HEK293 (cell line): ENCODE data around the gene DSCAML1.

Experiments used
- CTCF ChIA-PET: fragments of 350-600 bp; formaldehyde crosslinking; extraction: SDS; loops from one replicate; lab custom pipeline; 2021; ENCODE audit warnings: antibody characterized with exemption; lab: Yijun Ruan, JAX
- POLR2A ChIA-PET: fragments of 300-600 bp; formaldehyde crosslinking; extraction: SDS; loops from one replicate; lab custom pipeline; 2020; ENCODE audit warnings: antibody characterized with exemption, inconsistent platforms; lab: Yijun Ruan, JAX
- H3K27ac ChIP-seq: fragments of 200-500 bp; sonication (Bioruptor generic); 2 replicates; pipeline ENCODE4 v1.5.1; 2014; ENCODE audit warnings: low read depth, low read length, control low read depth, inconsistent platforms; ENCODE audit errors: extremely low read depth
- H3K36me3 ChIP-seq, 2 experiments: fragments of 200-500 bp in 1 of 2; sonication (Bioruptor generic) in 1 of 2; 1 replicate in 1 of 2; 2 replicates in 1 of 2; pipeline ENCODE4 v1.5.1; 2014 to 2017; ENCODE audit warnings: inconsistent platforms in 2 of 2, low read length in 2 of 2; ENCODE audit not compliant: control insufficient read depth in 2 of 2, insufficient read depth in 1 of 2
- H3K4me1 ChIP-seq: fragments of 200-500 bp; sonication (Bioruptor generic); 2 replicates; pipeline ENCODE4 v1.5.1; 2014; ENCODE audit warnings: mild to moderate bottlenecking, low read length, inconsistent platforms; ENCODE audit not compliant: control insufficient read depth, insufficient read depth
- H3K4me3 ChIP-seq: 2 replicates; pipeline ENCODE4 v1.5.1; 2011; ENCODE audit warnings: low read depth, mild to moderate bottlenecking, control low read depth, low read length, moderate library complexity
- H3K9me3 ChIP-seq: fragments of 200-500 bp; sonication (Bioruptor generic); 2 replicates; pipeline ENCODE4 v1.5.1; 2014; ENCODE audit warnings: low read depth, low read length, inconsistent platforms; ENCODE audit not compliant: control insufficient read depth, insufficient read depth
- GLI4 ChIP-seq: fragments of 450-650 bp; formaldehyde crosslinking; IDR thresholded peaks from 2 replicates; pipeline ENCODE4 v1.5.1; 2016; ENCODE audit warnings: missing biosample characterization, missing genetic modification characterization
- HOXC10 ChIP-seq: sonication (generic); formaldehyde crosslinking; IDR thresholded peaks from 2 replicates; pipeline ENCODE4 v1.8.1; 2023; ENCODE audit warnings: mild to moderate bottlenecking, missing genetic modification reagents
- HOXD13 ChIP-seq: sonication (generic); formaldehyde crosslinking; IDR thresholded peaks from 2 replicates; pipeline ENCODE4 v1.8.0; 2022; ENCODE audit warnings: missing genetic modification reagents, borderline replicate concordance
- KLF16 ChIP-seq: fragments of 450-650 bp; formaldehyde crosslinking; IDR thresholded peaks from 2 replicates; pipeline ENCODE4 v1.5.1; 2017; ENCODE audit warnings: missing biosample characterization, missing genetic modification characterization
- KLF9 ChIP-seq: fragments of 450-650 bp; formaldehyde crosslinking; IDR thresholded peaks from 2 replicates; pipeline ENCODE4 v1.5.1; 2016; ENCODE audit warnings: missing biosample characterization, missing genetic modification characterization, low read depth
- MYNN ChIP-seq: fragments of 450-650 bp; formaldehyde crosslinking; IDR thresholded peaks from 2 replicates; pipeline ENCODE4 v1.5.1; 2016; ENCODE audit warnings: missing biosample characterization, missing genetic modification characterization, borderline replicate concordance
- MZF1 ChIP-seq: fragments of 450-650 bp; formaldehyde crosslinking; IDR thresholded peaks from 2 replicates; pipeline ENCODE4 v1.5.1; 2017; ENCODE audit warnings: missing biosample characterization, missing genetic modification characterization, borderline replicate concordance
- OSR2 ChIP-seq: fragments of 450-650 bp; formaldehyde crosslinking; IDR thresholded peaks from 2 replicates; pipeline ENCODE4 v1.5.1; 2016; ENCODE audit warnings: missing biosample characterization, missing genetic modification characterization
- OVOL3 ChIP-seq: fragments of 450-650 bp; formaldehyde crosslinking; IDR thresholded peaks from 2 replicates; pipeline ENCODE4 v1.5.1; 2016; ENCODE audit warnings: missing biosample characterization, missing genetic modification characterization
- REPIN1 ChIP-seq: fragments of 450-650 bp; formaldehyde crosslinking; IDR thresholded peaks from 2 replicates; pipeline ENCODE4 v1.5.1; 2017; ENCODE audit warnings: missing biosample characterization, missing genetic modification characterization, low read depth
- SETDB1 ChIP-seq: IDR thresholded peaks from one replicate; pipeline ENCODE4 v1.6.1; 2017; ENCODE audit warnings: mild to moderate bottlenecking, low read length, moderate library complexity, mixed read lengths; ENCODE audit not compliant: insufficient read length
- YY2 ChIP-seq: fragments of 450-650 bp; formaldehyde crosslinking; IDR thresholded peaks from 2 replicates; pipeline ENCODE4 v1.5.1; 2016; ENCODE audit warnings: missing biosample characterization, missing genetic modification characterization
- ZBTB8A ChIP-seq: fragments of 450-650 bp; formaldehyde crosslinking; IDR thresholded peaks from 2 replicates; pipeline ENCODE4 v1.5.1; 2016; ENCODE audit warnings: missing biosample characterization, missing genetic modification characterization
- ZNF112 ChIP-seq: fragments of 450-650 bp; formaldehyde crosslinking; IDR thresholded peaks from 2 replicates; pipeline ENCODE4 v1.5.0; 2017; ENCODE audit warnings: missing biosample characterization, missing genetic modification characterization
- ZNF138 ChIP-seq: fragments of 450-650 bp; formaldehyde crosslinking; IDR thresholded peaks from 2 replicates; pipeline ENCODE4 v1.5.1; 2016; ENCODE audit warnings: missing biosample characterization, missing genetic modification characterization, borderline replicate concordance
- ZNF23 ChIP-seq: fragments of 450-650 bp; formaldehyde crosslinking; IDR thresholded peaks from 2 replicates; pipeline ENCODE4 v1.5.1; 2016; ENCODE audit warnings: missing biosample characterization, missing genetic modification characterization, borderline replicate concordance
- ZNF37A ChIP-seq: fragments of 450-650 bp; IDR thresholded peaks from 2 replicates; pipeline ENCODE4 v1.5.1; 2018; ENCODE audit warnings: missing biosample characterization, missing genetic modification characterization
- ZNF404 ChIP-seq: fragments of 450-650 bp; formaldehyde crosslinking; IDR thresholded peaks from 2 replicates; pipeline ENCODE4 v1.5.1; 2017; ENCODE audit warnings: missing biosample characterization, missing genetic modification characterization
- ZNF433 ChIP-seq: fragments of 450-650 bp; formaldehyde crosslinking; IDR thresholded peaks from 2 replicates; pipeline ENCODE4 v1.5.1; 2016; ENCODE audit warnings: missing biosample characterization, missing genetic modification characterization, low read depth
- ZNF501 ChIP-seq: fragments of 450-650 bp; formaldehyde crosslinking; IDR thresholded peaks from 2 replicates; pipeline ENCODE4 v1.5.1; 2016; ENCODE audit warnings: missing biosample characterization, missing genetic modification characterization
- ZNF510 ChIP-seq: fragments of 450-650 bp; formaldehyde crosslinking; IDR thresholded peaks from 2 replicates; pipeline ENCODE4 v1.5.1; 2018; ENCODE audit warnings: mild to moderate bottlenecking, missing genetic modification characterization, missing biosample characterization; ENCODE audit not compliant: insufficient replicate concordance
- ZNF560 ChIP-seq: fragments of 450-650 bp; formaldehyde crosslinking; IDR thresholded peaks from 2 replicates; pipeline ENCODE4 v1.5.1; 2017; ENCODE audit warnings: missing biosample characterization, missing genetic modification characterization, borderline replicate concordance
- ZNF561 ChIP-seq: fragments of 450-650 bp; IDR thresholded peaks from 2 replicates; pipeline ENCODE4 v1.5.1; 2018; ENCODE audit warnings: missing biosample characterization, missing genetic modification characterization, borderline replicate concordance
- ZNF707 ChIP-seq: fragments of 450-650 bp; formaldehyde crosslinking; IDR thresholded peaks from 2 replicates; pipeline ENCODE4 v1.5.1; 2016; ENCODE audit warnings: missing biosample characterization, missing genetic modification characterization
- ZNF76 ChIP-seq: fragments of 450-650 bp; formaldehyde crosslinking; IDR thresholded peaks from 2 replicates; pipeline ENCODE4; 2016; ENCODE audit warnings: low read depth, missing biosample characterization, missing genetic modification characterization, borderline replicate concordance
- TF ChIP-seq, protein P1 (sequence below): fragments of 450-650 bp; formaldehyde crosslinking; IDR thresholded peaks from 2 replicates; pipeline ENCODE4 v1.5.1; 2017; ENCODE audit warnings: missing biosample characterization, missing genetic modification characterization
- TF ChIP-seq, protein P2 (sequence below): fragments of 450-650 bp; formaldehyde crosslinking; IDR thresholded peaks from 2 replicates; pipeline ENCODE4 v1.5.1; 2016; ENCODE audit warnings: missing biosample characterization, missing genetic modification characterization

Gene DSCAML1

DNA sequence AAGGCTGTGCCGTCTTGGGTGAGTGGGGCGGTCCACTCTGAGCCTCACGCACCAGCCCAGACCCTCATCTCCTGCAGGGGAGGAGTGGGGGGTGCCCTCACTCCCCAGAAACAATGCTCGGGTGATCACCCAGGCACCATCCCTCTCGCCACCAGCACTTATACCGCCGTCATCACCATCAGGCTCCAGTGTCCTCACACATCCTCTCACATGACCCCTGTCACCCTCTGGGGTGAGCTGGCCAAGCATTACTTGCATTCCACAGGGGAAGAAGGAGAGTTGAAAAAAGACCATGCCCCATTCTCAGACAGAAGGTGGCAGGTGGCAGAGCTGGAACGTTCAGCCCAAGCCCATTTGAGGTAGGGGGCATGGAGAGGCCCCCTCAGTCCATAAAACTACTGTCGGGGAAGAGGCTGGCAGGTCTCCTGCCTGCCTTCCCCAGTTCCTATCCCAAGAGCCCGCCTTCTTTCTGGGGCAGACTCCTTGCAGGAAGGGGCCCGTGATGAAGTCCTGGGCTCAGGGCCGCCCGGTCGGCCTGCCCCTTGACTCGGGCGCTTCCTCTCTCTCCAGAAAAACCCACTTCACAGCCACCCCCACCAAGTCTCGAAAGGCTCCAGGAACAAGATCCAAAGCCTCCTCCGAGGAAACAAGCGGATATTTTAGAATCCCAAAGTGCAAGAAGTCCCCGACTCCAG is 153.3 kb downstream of the DSCAML1 start (continued):
- TF ChIP-seq, protein P1, sequence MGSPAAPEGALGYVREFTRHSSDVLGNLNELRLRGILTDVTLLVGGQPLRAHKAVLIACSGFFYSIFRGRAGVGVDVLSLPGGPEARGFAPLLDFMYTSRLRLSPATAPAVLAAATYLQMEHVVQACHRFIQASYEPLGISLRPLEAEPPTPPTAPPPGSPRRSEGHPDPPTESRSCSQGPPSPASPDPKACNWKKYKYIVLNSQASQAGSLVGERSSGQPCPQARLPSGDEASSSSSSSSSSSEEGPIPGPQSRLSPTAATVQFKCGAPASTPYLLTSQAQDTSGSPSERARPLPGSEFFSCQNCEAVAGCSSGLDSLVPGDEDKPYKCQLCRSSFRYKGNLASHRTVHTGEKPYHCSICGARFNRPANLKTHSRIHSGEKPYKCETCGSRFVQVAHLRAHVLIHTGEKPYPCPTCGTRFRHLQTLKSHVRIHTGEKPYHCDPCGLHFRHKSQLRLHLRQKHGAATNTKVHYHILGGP = no peak

DNA sequence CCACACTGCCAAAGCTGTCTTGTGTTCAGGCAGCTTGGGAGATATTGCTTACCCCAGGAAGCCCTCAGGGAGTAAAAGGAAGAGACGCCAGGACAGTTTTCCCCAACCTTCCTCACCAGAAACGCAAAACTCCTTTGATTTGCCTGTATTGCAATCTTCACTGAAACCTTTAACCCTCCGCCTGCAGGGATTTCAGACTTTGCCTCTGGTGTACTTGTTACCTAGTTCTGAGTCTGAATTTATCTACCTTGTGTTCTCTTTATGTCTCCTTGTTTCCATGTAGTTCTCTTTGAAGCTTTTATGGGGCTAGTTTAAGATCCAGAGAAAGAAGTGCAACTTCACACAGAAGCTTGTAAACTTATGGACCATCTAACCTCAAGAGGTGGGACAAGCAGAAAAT is 154.2 kb downstream of the DSCAML1 start:
- ChIA-PET POLR2A (no interaction called here), CTCF (no interaction called here)

DNA sequence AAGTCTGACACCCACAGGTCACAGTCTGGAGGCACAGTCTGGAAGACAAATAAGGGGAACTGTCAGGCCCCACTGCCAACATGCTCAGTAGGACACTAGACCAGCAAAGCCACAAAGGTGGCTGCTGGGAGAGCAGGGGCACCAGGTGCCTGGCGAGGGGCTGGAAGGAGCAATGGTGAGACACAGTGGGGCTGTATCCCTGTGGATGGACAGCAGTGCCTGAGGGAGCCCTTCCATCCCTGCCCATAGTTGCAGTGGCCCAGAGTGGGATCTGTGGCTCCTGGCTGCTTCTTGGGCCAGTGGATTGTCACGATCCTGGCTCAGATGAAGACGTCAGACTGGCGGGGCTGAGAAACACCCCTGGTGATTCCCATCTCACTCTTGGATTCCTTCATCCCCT is 154.6 kb downstream of the DSCAML1 start:
- CTCF ChIA-PET = no interaction called here
- POLR2A ChIA-PET = no interaction called here
- Histone ChIP-seq H3K27ac (no peak overlapping the region), H3K4me3 (no peak overlapping the region), H3K9me3 (no peaks in the 10 kb centered on the region), H3K4me1 (no peaks in the 10 kb centered on the region), H3K36me3 (no peaks in the 10 kb centered on the region)
- TF ChIP-seq MZF1 (tag by site-specific recombination) (no peak), MYNN (no peak), ZNF707 (no peak), SETDB1 (no peak), REPIN1 (tag by site-specific recombination) (no peak)

More for the DNA sequence above, 154.2 kb downstream of the DSCAML1 start:
- no peak for TF ChIP-seq ZNF37A (tag by site-specific recombination)
- TF ChIP-seq, protein P2, sequence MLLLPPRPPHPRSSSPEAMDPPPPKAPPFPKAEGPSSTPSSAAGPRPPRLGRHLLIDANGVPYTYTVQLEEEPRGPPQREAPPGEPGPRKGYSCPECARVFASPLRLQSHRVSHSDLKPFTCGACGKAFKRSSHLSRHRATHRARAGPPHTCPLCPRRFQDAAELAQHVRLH (tag by site-specific recombination) = no peak
- TF ChIP-seq ZNF501 (tag by site-specific recombination) = no peak
- no peak for TF ChIP-seq HOXC10 (CRISPR knock-in tag)
- no peak for TF ChIP-seq OSR2 (tag by site-specific recombination)
- TF ChIP-seq ZNF138 = no peak
- no peak for TF ChIP-seq ZNF23 (tag by site-specific recombination)
- no peak for TF ChIP-seq ZNF404 (tag by site-specific recombination)
- TF ChIP-seq ZNF560 (tag by site-specific recombination) = no peak
- TF ChIP-seq ZNF510 (tag by site-specific recombination) = no peak
- Histone ChIP-seq H3K27ac (no peak overlapping the region), H3K4me1 (no peaks in the 10 kb centered on the region), H3K4me3 (no peak overlapping the region), H3K9me3 (no peaks in the 10 kb centered on the region), H3K36me3 (no peaks in the 10 kb centered on the region)

DNA sequence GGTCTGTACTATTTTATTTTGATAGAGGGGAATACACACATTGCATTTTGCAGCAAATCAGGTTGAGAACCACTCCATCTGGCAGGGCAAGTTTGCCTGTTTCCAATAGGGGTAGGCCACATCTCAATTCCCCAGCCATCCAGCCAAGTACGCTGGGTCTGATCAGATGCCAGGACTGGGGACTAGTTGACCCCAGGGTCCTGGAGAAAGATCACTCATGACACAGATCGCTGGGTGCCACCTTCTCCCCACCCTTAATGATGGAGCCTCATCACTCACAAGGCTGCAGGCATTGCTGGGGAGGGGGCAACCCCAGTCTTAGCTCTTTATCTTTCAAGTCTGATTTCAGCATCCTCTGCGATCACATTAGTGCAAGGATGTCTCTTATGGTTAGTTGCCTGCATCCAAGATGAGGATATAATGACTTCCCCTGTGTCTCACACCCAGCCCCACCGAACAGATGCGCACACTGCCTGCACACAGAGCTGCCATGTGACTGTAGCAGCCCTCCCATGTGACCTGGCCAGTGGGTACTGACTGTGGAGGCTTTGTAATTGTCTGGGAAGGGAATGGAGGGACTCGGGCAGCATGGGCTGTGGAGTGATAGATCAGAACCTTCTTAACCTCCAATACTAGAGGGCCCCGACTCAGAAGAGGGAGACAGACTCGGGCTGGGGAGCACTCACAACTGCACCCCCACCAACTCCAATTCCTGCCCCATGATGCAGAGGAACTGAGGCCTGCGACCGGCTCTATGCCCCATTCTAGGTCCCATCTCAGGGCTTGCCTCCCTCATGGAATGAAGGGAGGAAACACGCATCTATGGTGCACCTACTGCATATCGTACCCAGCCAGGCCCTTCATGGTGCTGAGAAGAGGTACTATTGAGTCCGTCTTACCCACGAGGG is 155.8 kb downstream of the DSCAML1 start:
- CTCF ChIA-PET = no interaction called here

More for the DNA sequence above, 155.8 kb downstream of the DSCAML1 start:
- H3K9me3 ChIP-seq = no peaks in the 10 kb centered on the region
- POLR2A ChIA-PET = no interaction called here
- H3K27ac ChIP-seq = no peak overlapping the region
- no peaks in the 10 kb centered on the region for H3K36me3 ChIP-seq
- TF ChIP-seq HOXC10 (CRISPR knock-in tag) = no peak
- TF ChIP-seq KLF16 (tag by site-specific recombination) = no peak
- TF ChIP-seq ZNF76 (tag by site-specific recombination) = no peak
- no peak for TF ChIP-seq ZNF561 (tag by site-specific recombination)
- no peak for TF ChIP-seq ZBTB8A
- TF ChIP-seq ZNF560 (tag by site-specific recombination) = no peak
- no peak for TF ChIP-seq KLF9 (tag by site-specific recombination)
- no peak for TF ChIP-seq ZNF112
- TF ChIP-seq YY2 = no peak
- no peak for TF ChIP-seq GLI4 (tag by site-specific recombination)
- TF ChIP-seq OVOL3 = no peak
- TF ChIP-seq ZNF433 (tag by site-specific recombination) = no peak
- no peak for TF ChIP-seq HOXD13 (CRISPR knock-in tag)
- TF ChIP-seq, all 188 proteins: peak for 0
- Histone ChIP-seq H3K4me1 (no peaks in the 10 kb centered on the region), H3K4me3 (no peak overlapping the region)
